CD4-positive, alpha-beta memory T cell (primary cell): ENCODE measurements around the gene SPIB. TPM values are rescaled to one million over a fixed set of nuclear protein-coding genes. Genes with fewer than 3 reads are reported as not detected.
"Not testable (repeated sequence)": the region's sequence is repeated elsewhere in the genome, so short reads cannot be mapped to it uniquely, and the experiment has no call there.

Experiments
- CTCF ChIA-PET: fragments of 350-600 bp; sonication (Branson Sonifier 250); formaldehyde crosslinking; loops from one replicate; lab custom pipeline; 2021; ENCODE audit warnings: inconsistent platforms; ENCODE audit not compliant: partially characterized antibody; lab: Charles Lee
- POLR2A ChIA-PET: fragments of 350-600 bp; sonication (Branson Sonifier 250); formaldehyde crosslinking; loops from one replicate; lab custom pipeline; 2021; ENCODE audit not compliant: partially characterized antibody; lab: Charles Lee
- DNase-seq, 5 donors: peaks; one replicate each; pipeline versions ENCODE4 v3.0.0 to v3.0.0-alpha.2; 2020 to 2022; ENCODE audit warnings: mixed read lengths in 1 of 5
- H3K27ac ChIP-seq: one replicate; pipeline ENCODE4 v1.7.0; 2013; ENCODE audit warnings: low read depth, low read length
- H3K27me3 ChIP-seq: 2 replicates; pipeline ENCODE4 v1.7.0; 2013; ENCODE audit warnings: mild to moderate bottlenecking, low read length, moderate library complexity; ENCODE audit not compliant: insufficient read depth
- H3K36me3 ChIP-seq: 2 replicates; pipeline ENCODE4 v1.7.0; 2013; ENCODE audit warnings: mild to moderate bottlenecking, low read length, moderate library complexity; ENCODE audit not compliant: insufficient read depth
- H3K4me1 ChIP-seq: 2 replicates; pipeline ENCODE4 v1.7.0; 2013; ENCODE audit warnings: mild to moderate bottlenecking, low read length, moderate library complexity; ENCODE audit not compliant: insufficient read depth
- H3K4me3 ChIP-seq, 2 donors: one replicate each; pipeline ENCODE4 v1.7.0; 2013; ENCODE audit warnings: low read length in 2 of 2, mild to moderate bottlenecking in 1 of 2
- H3K9me3 ChIP-seq, 2 donors: one replicate each; pipeline ENCODE4 v1.7.0; 2013; ENCODE audit warnings: low read length in 2 of 2, control low read depth in 1 of 2; ENCODE audit not compliant: control insufficient read depth in 1 of 2
- H3K27ac Mint-ChIP-seq, 7 donors: one replicate each; pipeline ENCODE4 v1.8.0; 2020 to 2021; ENCODE audit warnings: mixed read lengths in 7 of 7, mild to moderate bottlenecking in 6 of 7, inconsistent platforms in 3 of 7, moderate library complexity in 3 of 7
- H3K27me3 Mint-ChIP-seq, 2 donors: one replicate each; pipeline ENCODE4 v1.8.0; 2020 to 2021; ENCODE audit warnings: mixed read lengths in 2 of 2
- H3K36me3 Mint-ChIP-seq, 2 donors: one replicate each; pipeline ENCODE4 v1.8.0; 2020 to 2021; ENCODE audit warnings: mixed read lengths in 2 of 2, inconsistent platforms in 1 of 2, mild to moderate bottlenecking in 1 of 2
- H3K4me1 Mint-ChIP-seq, 4 donors: one replicate each; pipeline ENCODE4 v1.8.0; 2020 to 2021; ENCODE audit warnings: mixed read lengths in 4 of 4, mild to moderate bottlenecking in 1 of 4
- H3K4me3 Mint-ChIP-seq, 8 donors: one replicate each; pipeline ENCODE4 v1.8.0; 2020 to 2021; ENCODE audit warnings: mixed read lengths in 8 of 8, mild to moderate bottlenecking in 7 of 8, moderate library complexity in 6 of 8, inconsistent platforms in 3 of 8
- H3K9me3 Mint-ChIP-seq, 8 donors: one replicate each; pipeline ENCODE4 v1.8.0; 2020 to 2021; ENCODE audit warnings: mixed read lengths in 8 of 8, mild to moderate bottlenecking in 5 of 8, inconsistent platforms in 3 of 8, moderate library complexity in 1 of 8
- intact Hi-C: fragments of 100-400 bp; cut with micrococcal nuclease; formaldehyde crosslinking; loops from one replicate; pipeline ENCODE4 v1.15.1; 2023
- polyA plus RNA-seq, 2 donors: library from polyadenylated mRNA; unstranded; fragments of 300-500 nt; fragmentation: Illumina TruSeq; gene quantifications; one replicate each; pipeline ENCODE4 v1.2.3, GENCODE V29; 2021
- total RNA-seq, 2 experiments: library from RNA; stranded (reverse); gene quantifications; one replicate each; pipeline ENCODE4 v1.2.3, GENCODE V29; 2021

The SPIB gene
- total and polyA plus RNA-seq, 4 experiments from 2014 or later, result 1.9 TPM; not detected in 3

GRCh38 chr19:50383852-50384684 is 34.7 kb upstream of the SPIB start, which contains the start of gene POLD1:
Gene POLD1 (plus strand): TSS chr19:50384347. CDS start chr19:50398852, 14,505 bp downstream.
- Mint-ChIP-seq H3K27ac (peak within 1 kb of the TSS; percentile 91 to 98 (median 94)), H3K9me3 (peaks cover 0 to 9% (median 0%) of the 10 kb centered on the region in 8 donors), H3K4me3 (peak within 1 kb of the TSS; percentile 91 to 97 (median 94)), H3K27me3 (no peaks in the 10 kb centered on the region), H3K4me1 (peaks cover 22 to 39% (median 32%) of the 10 kb centered on the region in 4 donors), H3K36me3 (peaks cover 23 to 51% of the 10 kb centered on the region in 2 donors)
- intact Hi-C loops, result loop anchor here (1.0 to 5.0 kb wide), 6 partner anchors 8 to 127 kb away; partner anchors contain the start of genes JOSD2 and NR1H2
- ChIA-PET POLR2A (interaction anchor here (0.6 to 4.1 kb wide), 11 partner anchors 8 to 127 kb away, joined by 3 to 28 read pairs (median 7); partner anchors contain the start of genes JOSD2, KCNC3 and NR1H2), CTCF (interaction anchor here (1.2 kb wide), 1 partner anchor 27 kb away, joined by 3 read pairs; no protein-coding TSS in a partner anchor)
- Histone ChIP-seq H3K9me3 (no peaks in the 10 kb centered on the region), H3K27ac (peak within 1 kb of the TSS; percentile 67), H3K27me3 (no peaks in the 10 kb centered on the region), H3K4me3 (peak within 1 kb of the TSS; percentile 38 to 80), H3K4me1 (peaks cover 16% of the 10 kb centered on the region), H3K36me3 (peaks cover 28% of the 10 kb centered on the region)
- DNase-seq, result peak; percentile 98 to 99 (median 99)

- peaks cover 0 to 8% (median 0%) of the 10 kb centered on the region in 8 donors for H3K9me3 Mint-ChIP-seq
Measured at GRCh38 chr19:50384685-50385535, 33.8 kb upstream of the SPIB start.

GRCh38 chr19:50387176-50387867 is 31.4 kb upstream of the SPIB start:
- Mint-ChIP-seq H3K36me3 (peaks cover 5 to 26% of the 10 kb centered on the region in 2 donors), H3K27me3 (no peaks in the 10 kb centered on the region), H3K4me3 (peak overlapping the region in 2 of 8 donors; percentile 12 to 39), H3K27ac (peak overlapping the region in 2 of 7 donors; percentile 30 to 57), H3K9me3 (peaks cover 0 to 6% (median 0%) of the 10 kb centered on the region in 8 donors), H3K4me1 (peaks cover 19 to 35% (median 29%) of the 10 kb centered on the region in 4 donors)
- H3K27ac ChIP-seq, result no peak overlapping the region
- H3K4me3 ChIP-seq, result no peak overlapping the region
- CTCF ChIA-PET, result interaction anchor here (1.4 to 1.9 kb wide), 2 partner anchors 30 to 73 kb away, joined by 4 to 10 read pairs; no protein-coding TSS in a partner anchor
- H3K27me3 ChIP-seq, result no peaks in the 10 kb centered on the region
- DNase-seq, result no peak
- H3K9me3 ChIP-seq, result no peaks in the 10 kb centered on the region
- no peaks in the 10 kb centered on the region for H3K36me3 ChIP-seq
- intact Hi-C loops, result no loop called here
- POLR2A ChIA-PET, result interaction anchor here (1.4 to 4.1 kb wide), 2 partner anchors 29 to 124 kb away, joined by 5 to 28 read pairs; partner anchors contain the start of gene JOSD2
- peaks cover 16% of the 10 kb centered on the region for H3K4me1 ChIP-seq

More at GRCh38 chr19:50384685-50385535, 33.8 kb upstream of the SPIB start:
- peaks cover 19 to 35% (median 29%) of the 10 kb centered on the region in 4 donors for H3K4me1 Mint-ChIP-seq
- no peaks in the 10 kb centered on the region for H3K9me3 ChIP-seq
- H3K4me1 ChIP-seq, result peaks cover 16% of the 10 kb centered on the region
- H3K27me3 Mint-ChIP-seq, result no peaks in the 10 kb centered on the region
- peaks cover 14 to 43% of the 10 kb centered on the region in 2 donors for H3K36me3 Mint-ChIP-seq
- no peaks in the 10 kb centered on the region for H3K27me3 ChIP-seq
- POLR2A ChIA-PET, result interaction anchor here (0.9 to 4.1 kb wide), 8 partner anchors 9 to 126 kb away, joined by 3 to 28 read pairs (median 9); partner anchors contain the start of genes JOSD2 and NR1H2
- peak overlapping the region; percentile 91 to 97 (median 94) for H3K4me3 Mint-ChIP-seq
- H3K36me3 ChIP-seq, result peaks cover 20% of the 10 kb centered on the region
- CTCF ChIA-PET, result no interaction called here
- H3K4me3 ChIP-seq, result peak overlapping the region; percentile 38 to 80
- DNase-seq, result no peak
- H3K27ac ChIP-seq, result peak overlapping the region; percentile 64
- intact Hi-C loops, result loop anchor here (1.0 to 5.0 kb wide), 6 partner anchors 9 to 126 kb away; partner anchors contain the start of genes JOSD2 and NR1H2
- H3K27ac Mint-ChIP-seq, result peak overlapping the region; percentile 66 to 98 (median 93)

GRCh38 chr19:50387868-50388245 is 30.9 kb upstream of the SPIB start:
- Histone ChIP-seq H3K4me1 (peaks cover 16% of the 10 kb centered on the region), H3K27ac (no peak overlapping the region), H3K27me3 (no peaks in the 10 kb centered on the region), H3K36me3 (no peaks in the 10 kb centered on the region), H3K4me3 (no peak overlapping the region), H3K9me3 (no peaks in the 10 kb centered on the region)
- H3K27ac Mint-ChIP-seq, result peak overlapping the region in 2 of 7 donors; percentile 30 to 57
- intact Hi-C loops, result no loop called here
- peak overlapping the region in 2 of 8 donors; percentile 12 to 39 for H3K4me3 Mint-ChIP-seq
- POLR2A ChIA-PET, result no interaction called here
- H3K9me3 Mint-ChIP-seq, result peaks cover 0 to 6% (median 0%) of the 10 kb centered on the region in 8 donors
- no peaks in the 10 kb centered on the region for H3K27me3 Mint-ChIP-seq
- no peak for DNase-seq
- CTCF ChIA-PET, result no interaction called here
- H3K4me1 Mint-ChIP-seq, result peaks cover 19 to 35% (median 29%) of the 10 kb centered on the region in 4 donors
- peaks cover 8 to 25% of the 10 kb centered on the region in 2 donors for H3K36me3 Mint-ChIP-seq

GRCh38 chr19:50390295-50390694 is 28.4 kb upstream of the SPIB start:
- H3K27ac ChIP-seq, intact Hi-C loops: not testable (repeated sequence)

GRCh38 chr19:50390952-50391351 is 27.8 kb upstream of the SPIB start:
- POLR2A ChIA-PET, H3K4me3 ChIP-seq, H3K9me3 ChIP-seq, H3K4me3 Mint-ChIP-seq, H3K9me3 Mint-ChIP-seq, CTCF ChIA-PET, DNase-seq, H3K36me3 ChIP-seq, H3K4me1 ChIP-seq, H3K27ac ChIP-seq, H3K27ac Mint-ChIP-seq, intact Hi-C loops, H3K27me3 ChIP-seq, H3K27me3 Mint-ChIP-seq: not testable (repeated sequence)
- H3K4me1 Mint-ChIP-seq, result peaks cover 2 to 12% (median 7%) of the 10 kb centered on the region in 4 donors
- H3K36me3 Mint-ChIP-seq, result peaks cover 17 to 21% of the 10 kb centered on the region in 2 donors

More at GRCh38 chr19:50390295-50390694, 28.4 kb upstream of the SPIB start:
- H3K9me3 ChIP-seq, H3K27ac Mint-ChIP-seq, POLR2A ChIA-PET, DNase-seq, H3K27me3 ChIP-seq, H3K36me3 ChIP-seq, H3K4me1 ChIP-seq, H3K27me3 Mint-ChIP-seq, H3K4me3 Mint-ChIP-seq, H3K9me3 Mint-ChIP-seq, H3K4me3 ChIP-seq: not testable (repeated sequence)
- CTCF ChIA-PET, result interaction anchor here (0.6 to 0.7 kb wide), 2 partner anchors 70 to 434 kb away, joined by 3 to 4 read pairs; no protein-coding TSS in a partner anchor
- peaks cover 15 to 17% of the 10 kb centered on the region in 2 donors for H3K36me3 Mint-ChIP-seq
- H3K4me1 Mint-ChIP-seq, result peaks cover 4 to 12% (median 8%) of the 10 kb centered on the region in 4 donors
